ENCODE data around the gene RELL2.

- no peak for TF ChIP-seq CTCF (IDR thresholded peaks at IDR 0.05; ENCODE audit: low read length)
- TF ChIP-seq EZH2 (optimal IDR thresholded peaks at IDR 0.05; ENCODE audit: low read depth, low read length): no peak
Measured at GRCh38 chr5:141649056-141649688, 12.4 kb downstream of the RELL2 start.

Data from MM.1S (cell line).